ENCODE data around the gene SCLT1. TPM values are rescaled to one million over a fixed set of nuclear protein-coding genes. Genes with fewer than 3 reads are reported as not detected.

Gene SCLT1
- polyA plus RNA-seq, 1 donor from 2014 or later = 12.8 TPM

- H3K9me2 ChIP-seq (ENCODE audit: insufficient read depth, low read length) = no peaks in the 10 kb centered on the region
- H3K9me3 ChIP-seq (ENCODE audit: low read length) = no peaks in the 10 kb centered on the region
- H3K27ac ChIP-seq (ENCODE audit: low read length) = no peak overlapping the region
- H3K9ac ChIP-seq (ENCODE audit: low read length) = no peak overlapping the region
- no peak overlapping the region for H3K4me2 ChIP-seq (ENCODE audit: low read length)
- TF ChIP-seq TAF1 (IDR thresholded peaks at IDR 0.05; ENCODE audit: low read depth) = no peak
- TF ChIP-seq REST (IDR thresholded peaks at IDR 0.05; ENCODE audit: borderline replicate concordance) = no peak
- H2AFZ ChIP-seq (ENCODE audit: low read depth, low read length) = no peak overlapping the region
- no peak overlapping the region for H3K4me3 ChIP-seq (ENCODE audit: low read length)
- H4K20me1 ChIP-seq (ENCODE audit: insufficient read depth) = no peaks in the 10 kb centered on the region
- no peaks in the 10 kb centered on the region for H3K36me3 ChIP-seq (ENCODE audit: insufficient read depth, low read length)
- no peaks in the 10 kb centered on the region for H3F3A ChIP-seq (ENCODE audit: insufficient read depth, low read length, poor library complexity, severe bottlenecking)
- H3K27me3 ChIP-seq (ENCODE audit: insufficient read depth, low read depth, low read length) = no peaks in the 10 kb centered on the region
- no peaks in the 10 kb centered on the region for H3K79me2 ChIP-seq (replicated peaks; ENCODE audit: insufficient read depth, low read length)
Observed at GRCh38 chr4:128978985-128979384, 114.4 kb downstream of the SCLT1 start.

GRCh38 chr4:128974136-128974581 is 119.2 kb downstream of the SCLT1 start:
- Histone ChIP-seq H3K9ac (ENCODE audit: low read length) (no peak overlapping the region), H3F3A (ENCODE audit: insufficient read depth, low read length, poor library complexity, severe bottlenecking) (no peaks in the 10 kb centered on the region), H3K27me3 (ENCODE audit: insufficient read depth, low read depth, low read length) (no peaks in the 10 kb centered on the region), H3K4me3 (ENCODE audit: low read length) (no peak overlapping the region), H3K79me2 (replicated peaks; ENCODE audit: insufficient read depth, low read length) (no peaks in the 10 kb centered on the region), H3K4me2 (ENCODE audit: low read length) (no peak overlapping the region), H3K9me3 (ENCODE audit: low read length) (no peaks in the 10 kb centered on the region), H2AFZ (ENCODE audit: low read depth, low read length) (no peak overlapping the region), H3K27ac (ENCODE audit: low read length) (no peak overlapping the region), H4K20me1 (ENCODE audit: insufficient read depth) (no peaks in the 10 kb centered on the region), H3K9me2 (ENCODE audit: insufficient read depth, low read length) (no peaks in the 10 kb centered on the region), H3K36me3 (ENCODE audit: insufficient read depth, low read length) (no peaks in the 10 kb centered on the region)
- TF ChIP-seq RAD21 (conservative IDR thresholded peaks at IDR 0.05) (no peak), REST (IDR thresholded peaks at IDR 0.05; ENCODE audit: borderline replicate concordance) (no peak), POLR2AphosphoS5 (IDR thresholded peaks at IDR 0.05) (no peak), EZH2 (IDR thresholded peaks at IDR 0.05; ENCODE audit: borderline replicate concordance, insufficient read depth, low read length, poor library complexity, severe bottlenecking) (no peak), SMC3 (conservative IDR thresholded peaks at IDR 0.05; ENCODE audit: poor library complexity) (no peak), MXI1 (conservative IDR thresholded peaks at IDR 0.05; ENCODE audit: poor library complexity, severe bottlenecking) (no peak), CTCF (IDR thresholded peaks at IDR 0.05; ENCODE audit: poor library complexity, severe bottlenecking) (no peak), TAF1 (IDR thresholded peaks at IDR 0.05; ENCODE audit: low read depth) (no peak), EP300 (conservative IDR thresholded peaks at IDR 0.05; ENCODE audit: poor library complexity, severe bottlenecking) (no peak)

All from neural cell (in vitro differentiated cells).